GM19023 (cell line): ENCODE data around the gene LRMDA.

Experiments used
- ATAC-seq: cut with Tn5 transposase; IDR thresholded peaks from one replicate; pipeline ENCODE4 v1.9.1; 2021; ENCODE audit warnings: mild to moderate bottlenecking, moderate library complexity; ENCODE audit not compliant: unreplicated experiment

The LRMDA gene

DNA sequence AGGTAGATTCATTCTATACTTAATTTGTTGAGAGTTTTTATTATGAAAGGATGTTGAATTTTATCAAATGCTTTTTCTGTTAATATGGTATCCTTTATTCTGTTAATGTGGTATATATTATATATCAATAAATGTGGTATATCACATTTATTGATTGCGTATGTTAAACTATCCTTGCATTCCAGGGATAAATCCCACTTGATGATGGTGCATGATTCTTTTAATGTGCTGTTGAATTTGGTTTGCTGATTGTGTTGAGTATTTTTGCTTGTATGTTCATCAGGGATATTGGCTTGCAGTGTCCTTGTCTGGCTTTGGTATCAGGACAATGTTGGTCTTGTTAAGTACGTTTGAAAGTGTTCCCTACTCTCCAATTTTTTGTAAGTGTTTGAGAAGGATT lies 11.9 kb downstream of the LRMDA start:
- no peak for ATAC-seq

DNA sequence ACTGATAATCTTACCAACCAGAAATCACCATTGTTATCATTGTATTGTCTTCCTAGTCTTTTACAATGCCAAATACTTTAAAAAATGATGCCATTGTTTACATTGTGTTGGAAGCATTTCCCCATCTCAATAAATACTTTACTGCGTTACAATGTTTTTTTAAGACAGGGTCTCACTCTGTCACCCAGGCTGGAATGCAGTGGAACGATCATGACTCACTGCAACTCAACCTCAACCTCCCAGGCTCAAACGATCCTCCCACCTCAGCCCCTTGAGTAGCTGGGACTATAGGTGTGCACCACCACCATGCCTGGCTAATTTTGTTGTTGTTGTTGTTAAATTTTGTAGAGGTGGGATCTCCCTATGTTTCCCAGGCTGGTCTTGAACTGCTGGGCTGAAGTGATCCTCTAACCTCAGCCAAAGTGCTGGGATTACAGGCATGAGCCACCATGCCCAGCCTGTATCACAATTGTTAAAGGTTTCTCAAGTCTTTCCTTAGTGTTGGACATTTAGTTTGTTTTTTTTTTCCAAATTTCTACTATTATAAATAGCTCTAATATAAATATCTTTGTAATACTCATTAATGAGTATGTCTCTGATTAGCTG lies 13.5 kb downstream of the LRMDA start:
- no peak for ATAC-seq

DNA sequence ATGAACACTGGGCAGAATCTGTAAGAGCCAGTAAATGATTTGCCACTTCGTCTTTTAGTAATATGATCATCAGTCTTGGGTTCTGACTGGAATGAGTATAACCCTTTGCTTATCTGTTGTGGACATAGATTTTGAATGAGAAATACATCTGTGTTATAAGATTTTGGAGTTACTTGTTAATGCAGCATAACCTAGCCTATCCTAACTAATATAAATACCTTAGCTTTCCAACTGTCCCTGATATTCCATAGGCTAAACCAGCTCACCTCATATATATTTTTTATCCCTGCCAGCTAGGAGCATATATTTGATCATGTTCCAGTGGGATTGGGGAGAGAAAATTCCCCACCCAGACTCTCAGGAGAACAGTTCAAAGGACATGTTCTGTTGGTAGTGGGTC lies 15.1 kb downstream of the LRMDA start:
- no peak for ATAC-seq

DNA sequence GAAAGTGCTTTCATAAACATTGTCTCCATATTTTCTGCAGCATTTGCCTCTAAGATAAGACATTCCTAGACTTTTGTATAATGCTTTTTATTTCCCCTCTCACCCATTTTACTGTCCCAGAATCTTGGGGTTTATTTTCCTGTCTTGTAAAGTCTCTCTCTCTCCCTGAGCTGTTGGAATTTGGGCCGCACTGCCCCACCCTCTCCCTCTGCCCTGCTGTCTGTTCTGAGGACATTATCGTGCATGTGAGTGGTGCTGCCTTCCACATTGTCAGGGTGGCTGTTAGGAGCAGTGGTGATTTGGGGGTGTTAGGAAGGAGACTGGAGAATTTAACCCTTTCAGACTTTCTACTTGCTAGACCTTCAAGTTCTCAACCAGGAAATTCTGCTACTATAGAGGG lies 16.7 kb downstream of the LRMDA start:
- ATAC-seq: no peak

DNA sequence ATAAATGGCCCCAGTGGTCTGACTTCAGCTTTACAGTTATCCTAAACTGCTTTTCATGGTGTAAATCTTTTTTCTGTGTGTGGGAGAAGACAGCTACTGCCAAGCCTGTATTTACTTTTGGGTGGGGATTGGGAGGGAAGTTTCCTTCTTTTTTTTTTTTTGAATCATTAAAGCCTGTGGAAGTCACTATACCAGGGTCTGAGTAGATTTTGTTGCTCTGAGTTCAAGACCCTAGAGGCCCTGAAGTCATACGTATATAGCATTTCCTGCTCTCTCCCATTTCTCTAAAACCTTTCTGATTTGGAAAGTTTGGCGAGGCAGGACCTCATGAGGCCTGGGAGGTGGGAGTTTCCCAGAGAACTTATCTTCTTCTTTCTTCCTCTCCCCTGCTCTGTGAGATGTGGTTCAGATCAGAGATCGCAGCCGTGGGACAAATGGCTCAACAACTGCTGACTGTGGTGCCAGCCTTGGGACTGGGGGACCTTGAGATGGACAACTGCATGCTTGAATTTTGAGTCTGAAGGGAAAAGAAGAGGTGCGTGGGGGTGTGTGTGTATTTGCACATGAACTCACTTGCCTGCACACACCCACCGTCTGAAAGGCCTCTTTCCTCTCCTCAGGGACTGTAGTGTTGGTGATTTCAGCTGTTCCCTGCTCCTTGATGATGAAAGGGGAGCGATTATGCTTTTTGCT lies 18.1 kb downstream of the LRMDA start:
- no peak for ATAC-seq

DNA sequence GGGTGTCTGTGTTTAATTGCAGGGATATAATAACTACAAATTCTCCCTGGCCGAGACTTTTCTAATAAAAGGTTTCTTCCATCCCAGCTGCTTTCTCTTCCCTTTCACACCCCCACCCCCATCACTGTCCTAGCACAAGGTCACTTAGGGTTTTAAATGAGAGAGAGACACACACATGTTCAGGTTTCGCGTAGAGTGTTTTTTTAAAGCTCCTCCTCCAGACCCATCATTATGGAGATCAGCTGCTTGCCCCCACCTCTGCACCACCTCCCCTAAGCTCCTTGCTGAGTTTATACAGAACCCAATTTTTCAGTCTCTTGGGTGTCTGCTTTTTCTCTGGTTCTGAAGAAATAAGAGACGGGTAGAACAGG lies 18.6 kb downstream of the LRMDA start:
- no peak for ATAC-seq

DNA sequence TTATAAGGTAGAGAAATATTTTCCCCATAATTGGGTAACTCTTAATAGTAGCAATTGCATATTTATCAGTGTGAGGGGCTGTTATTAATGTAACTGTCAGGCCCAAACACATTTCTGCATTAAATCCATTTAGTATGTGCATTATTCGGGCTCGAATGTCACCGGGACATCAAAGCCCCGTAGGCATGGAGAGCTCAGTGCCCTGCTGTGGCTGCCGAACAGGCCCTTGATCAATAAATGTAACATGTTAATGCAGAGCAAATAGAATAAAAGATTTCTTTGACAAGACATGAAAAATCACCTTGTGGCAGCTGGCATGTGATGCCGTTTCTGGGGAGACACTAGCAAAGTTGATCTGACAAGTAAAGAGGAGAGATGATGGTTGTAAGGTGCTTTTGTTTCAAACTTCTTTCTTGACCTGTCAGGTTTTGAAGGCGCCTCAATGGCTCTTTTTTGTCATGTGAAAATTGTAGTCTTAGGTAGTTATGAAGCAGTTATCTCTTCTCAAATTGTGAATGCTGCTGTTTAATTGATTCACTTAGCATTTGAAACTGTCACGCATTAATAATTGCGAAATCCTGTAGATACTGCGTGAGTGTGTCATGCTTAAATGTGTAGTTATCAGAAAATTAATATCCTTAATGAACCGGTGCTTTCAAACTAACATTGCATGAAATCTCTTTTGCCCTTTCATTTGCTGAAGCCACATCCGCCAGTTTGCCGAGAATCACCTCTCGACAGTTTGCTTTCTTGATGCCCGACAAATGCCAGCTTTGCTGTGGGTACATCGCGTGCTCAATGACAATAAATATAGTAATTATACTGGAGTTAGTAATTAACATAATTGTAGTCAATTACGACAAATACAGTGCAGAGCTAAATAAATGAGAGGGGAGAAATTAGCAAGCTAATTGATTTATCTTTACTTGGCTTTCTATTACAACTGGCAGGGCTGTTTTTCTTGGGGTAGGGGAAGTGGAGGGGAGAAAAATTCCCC lies 19.5 kb downstream of the LRMDA start:
- no peak for ATAC-seq

DNA sequence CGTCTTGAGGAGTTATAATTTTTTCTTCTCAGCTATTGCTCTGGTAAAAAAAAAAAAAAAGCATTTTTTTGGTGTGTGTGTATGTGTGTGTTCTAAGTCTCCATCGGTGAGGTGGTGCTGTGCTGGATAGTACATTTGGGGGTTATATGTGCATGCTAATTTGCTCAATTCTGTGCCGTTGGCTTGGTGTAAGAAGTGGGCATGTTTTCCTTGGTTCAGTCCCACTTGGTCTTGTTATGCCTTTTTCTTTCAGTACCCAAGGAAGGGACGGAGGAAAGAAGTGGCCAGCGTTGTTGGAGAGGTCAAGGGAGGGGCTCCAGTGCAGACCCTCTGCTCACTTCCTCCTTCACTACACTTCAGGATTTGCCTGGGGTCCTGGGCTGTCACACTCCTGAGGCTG lies 20.4 kb downstream of the LRMDA start:
- ATAC-seq: no peak

DNA sequence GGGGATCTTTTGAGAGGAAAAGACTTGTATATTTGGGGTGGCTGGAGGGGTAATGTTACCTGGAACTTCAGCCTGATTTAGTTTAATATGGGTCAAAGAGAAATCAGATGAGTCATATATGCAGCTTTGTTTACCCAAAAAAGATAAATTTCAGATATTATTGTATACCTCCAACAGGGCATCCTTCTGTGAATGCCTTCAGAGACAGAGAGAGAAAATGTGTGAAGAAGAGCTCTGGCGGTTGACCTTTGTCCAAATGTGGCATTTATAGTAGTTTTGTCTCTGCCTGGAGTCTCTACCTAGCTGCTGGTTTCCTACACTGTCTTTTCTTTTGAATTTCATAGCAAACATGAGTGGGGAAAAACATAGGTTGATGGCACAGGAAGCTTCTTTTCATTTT lies 21.6 kb downstream of the LRMDA start:
- no peak for ATAC-seq

DNA sequence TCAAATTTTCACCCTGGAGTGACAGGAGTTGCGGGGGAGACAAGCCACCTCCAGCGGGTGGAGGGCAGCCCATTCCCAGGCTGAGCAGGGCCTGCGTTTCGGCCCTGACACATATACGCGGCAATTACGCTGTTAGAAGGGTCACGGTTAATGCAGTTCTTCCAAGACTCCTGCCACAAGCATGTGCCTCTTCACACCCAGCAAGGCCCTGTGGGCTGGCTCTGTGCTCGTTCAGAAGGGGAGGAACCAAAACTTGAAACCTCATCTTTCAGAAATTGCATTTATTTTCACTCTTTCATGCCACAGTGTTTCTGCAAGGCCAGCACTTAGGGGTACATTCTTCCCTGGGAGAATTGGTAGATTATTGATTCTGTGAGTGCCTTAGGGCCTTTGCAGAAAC lies 24.7 kb downstream of the LRMDA start:
- ATAC-seq: no peak

DNA sequence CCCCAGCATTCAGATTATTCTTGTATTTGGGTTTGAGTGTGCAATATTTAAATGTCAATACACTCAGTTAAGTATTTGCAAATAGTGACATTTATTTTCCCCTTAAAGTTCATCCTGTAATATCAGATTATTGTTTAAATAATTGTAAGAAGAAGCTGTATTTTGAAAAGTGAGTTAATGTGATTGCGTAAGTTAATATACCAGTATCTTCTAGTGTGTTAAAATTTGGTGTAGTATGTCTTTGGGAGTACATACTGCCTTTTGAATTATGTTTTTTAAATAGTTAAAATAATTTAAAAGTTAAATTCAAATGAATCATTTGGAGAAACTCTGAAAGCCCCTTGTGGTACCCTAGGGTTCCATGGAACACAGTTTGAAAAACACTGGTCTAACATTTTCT lies 28.6 kb downstream of the LRMDA start:
- ATAC-seq: no peak

DNA sequence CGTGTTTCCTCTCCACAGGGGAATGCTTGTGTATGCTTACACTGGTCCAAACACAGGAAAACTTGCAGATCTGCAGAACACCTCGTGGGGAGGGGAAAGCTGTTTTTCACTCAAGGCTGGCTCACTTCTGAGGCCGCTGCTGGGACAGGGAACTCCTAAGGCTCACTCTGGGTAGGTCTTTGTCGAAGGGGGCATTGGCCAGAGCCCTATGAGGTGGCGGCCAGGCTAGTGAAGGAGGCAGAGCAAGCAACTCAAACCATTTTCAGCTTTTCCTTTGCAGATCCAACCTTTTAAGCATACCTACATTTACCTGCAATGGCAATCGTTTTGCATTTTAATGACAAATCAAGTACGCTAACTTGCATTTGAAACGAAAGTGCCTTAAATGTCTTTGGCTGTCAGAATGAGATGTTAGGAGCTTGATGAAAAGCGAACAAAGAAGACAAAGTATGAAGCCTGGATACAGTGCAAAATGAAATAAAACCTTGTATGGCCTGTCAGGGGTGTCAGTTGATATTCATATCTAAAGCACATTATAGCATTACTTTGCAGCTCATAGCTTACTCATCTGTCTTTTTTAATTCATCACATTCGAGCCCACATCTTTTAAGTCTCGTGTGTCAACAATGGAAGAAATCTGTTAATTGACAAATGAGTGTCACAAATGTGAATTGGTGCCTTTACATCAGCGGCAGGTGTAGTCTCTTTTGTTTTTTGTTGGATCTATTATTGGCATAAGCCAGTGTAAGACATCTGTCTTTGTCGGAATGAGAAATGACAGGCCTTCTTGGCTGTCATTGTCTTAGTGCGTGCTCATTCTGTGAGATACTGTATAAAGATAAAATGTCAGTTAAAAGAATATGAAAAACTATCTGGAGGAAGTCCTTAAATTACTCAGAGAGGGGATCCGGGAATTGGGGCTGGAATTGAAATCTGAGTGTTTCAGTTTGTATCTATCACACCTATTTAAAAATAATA lies 30.5 kb downstream of the LRMDA start:
- no peak for ATAC-seq

DNA sequence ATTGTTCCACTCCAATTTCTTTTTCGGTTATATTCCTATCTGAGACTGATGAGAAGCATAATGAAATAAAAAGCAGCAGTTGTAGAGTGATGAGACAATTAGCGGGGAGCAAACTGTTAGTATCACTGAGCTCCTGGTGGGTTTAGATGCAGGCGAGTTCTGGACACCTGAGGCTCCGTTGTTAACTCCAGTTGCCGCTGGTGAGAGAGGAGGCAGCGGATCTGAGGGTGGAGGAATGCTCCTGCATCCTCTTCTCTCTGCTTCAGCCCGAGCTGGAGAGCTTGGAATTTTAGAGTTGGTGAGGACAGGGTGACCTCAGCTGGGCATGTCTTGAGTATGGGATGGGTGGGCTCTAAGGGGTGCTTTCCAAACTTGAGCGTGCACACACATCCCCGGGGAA lies 31.4 kb downstream of the LRMDA start:
- ATAC-seq: no peak

DNA sequence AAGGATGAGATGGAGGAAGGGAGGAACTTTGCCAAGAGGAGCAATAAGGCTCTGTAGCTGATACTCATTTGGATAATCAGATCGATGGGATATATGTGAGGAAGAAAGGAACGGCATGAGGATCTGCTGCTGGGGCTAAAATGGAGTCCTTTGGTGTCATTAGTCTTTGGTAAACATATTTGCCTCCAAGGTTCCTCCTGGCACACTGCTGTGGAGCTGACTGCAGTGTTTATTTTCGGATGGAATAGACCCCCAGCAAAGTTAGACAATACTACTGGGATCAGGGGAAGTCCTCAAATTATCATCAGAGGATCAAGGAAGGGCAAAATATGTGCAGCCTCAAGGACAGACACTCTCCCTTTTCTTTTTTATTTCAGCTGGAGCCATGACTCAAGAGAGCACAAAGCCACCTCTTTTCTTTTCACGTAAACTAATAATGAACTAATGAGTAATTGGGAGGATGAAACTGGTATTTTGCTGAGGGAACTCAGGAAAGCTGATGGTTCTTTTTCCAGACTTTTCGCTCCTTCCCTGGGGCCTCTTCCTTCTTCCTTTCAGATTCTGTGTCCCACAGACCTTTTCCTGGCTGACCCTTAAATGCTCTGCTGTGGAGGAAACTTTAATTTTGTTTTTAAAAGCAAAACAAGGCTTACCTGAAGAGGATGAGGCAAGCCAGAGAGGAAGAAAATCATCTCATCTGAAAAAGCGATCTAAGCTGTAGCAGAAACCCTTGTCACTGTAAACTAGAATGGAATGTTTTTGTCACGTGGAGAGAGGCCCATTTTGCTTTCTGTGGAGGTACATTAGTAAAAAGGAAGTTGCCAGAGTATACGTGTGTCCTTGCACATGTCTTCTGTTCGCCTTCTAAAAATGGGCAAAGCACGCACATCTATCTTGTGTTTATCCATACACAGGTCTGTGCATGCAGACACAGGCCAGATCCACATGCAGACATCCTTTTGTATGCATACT lies 33.3 kb downstream of the LRMDA start:
- ATAC-seq: no peak

DNA sequence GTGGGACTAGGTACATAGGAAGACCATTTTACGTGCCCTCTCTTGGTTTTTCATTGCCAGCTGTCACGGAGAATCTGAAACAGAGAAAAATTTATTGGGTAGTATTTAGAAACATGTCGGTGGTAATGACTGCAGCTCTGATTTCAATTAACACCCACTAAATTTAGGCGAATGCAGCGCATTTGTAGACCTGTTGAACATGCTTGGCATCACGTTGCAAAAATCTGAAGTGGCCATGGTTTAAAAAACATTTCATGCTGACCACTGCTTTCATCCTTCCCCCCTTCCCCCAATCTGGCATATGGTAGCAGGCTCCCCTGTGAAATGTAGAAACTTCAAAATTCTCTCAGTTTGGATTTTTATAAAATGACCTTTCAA lies 34.0 kb downstream of the LRMDA start:
- ATAC-seq: no peak

DNA sequence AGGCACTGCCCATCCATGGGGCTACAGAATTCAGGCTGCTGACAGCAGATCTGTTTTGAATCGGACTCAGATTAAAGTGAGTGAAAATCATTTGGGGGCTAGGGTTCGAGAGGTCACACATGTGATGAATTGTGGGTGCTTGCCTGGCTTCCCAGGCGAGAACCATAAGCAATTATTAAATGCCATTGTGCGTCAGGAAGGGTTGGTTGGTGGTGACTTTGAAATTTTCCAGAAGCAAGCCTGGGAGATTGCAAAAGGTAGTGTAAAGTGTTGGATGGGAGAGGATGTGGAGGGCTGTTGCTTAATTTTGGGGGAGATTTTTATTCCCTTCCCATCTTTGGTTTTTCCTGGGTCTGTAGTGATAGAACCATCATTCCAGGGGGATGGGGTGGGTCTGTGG lies 34.6 kb downstream of the LRMDA start:
- no peak for ATAC-seq

DNA sequence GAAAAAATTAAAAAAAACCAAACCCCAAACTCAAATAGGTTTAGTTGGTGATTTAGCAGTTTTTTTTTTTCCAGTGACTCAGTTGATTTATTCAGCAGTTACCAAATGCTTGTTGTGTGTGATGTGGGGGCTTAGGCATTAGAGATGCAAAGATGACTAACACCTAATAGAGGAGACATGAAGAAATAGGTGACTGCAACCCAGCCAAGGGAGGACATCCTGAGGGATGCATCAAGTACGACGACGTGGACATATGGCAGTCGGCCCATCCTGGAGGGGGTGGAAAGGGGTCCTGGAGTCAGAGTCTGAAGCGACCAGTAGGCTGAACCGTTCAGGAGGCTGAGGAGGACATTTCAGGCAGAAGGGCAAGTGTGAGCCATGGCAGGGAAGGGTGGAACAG lies 35.5 kb downstream of the LRMDA start:
- ATAC-seq: no peak

DNA sequence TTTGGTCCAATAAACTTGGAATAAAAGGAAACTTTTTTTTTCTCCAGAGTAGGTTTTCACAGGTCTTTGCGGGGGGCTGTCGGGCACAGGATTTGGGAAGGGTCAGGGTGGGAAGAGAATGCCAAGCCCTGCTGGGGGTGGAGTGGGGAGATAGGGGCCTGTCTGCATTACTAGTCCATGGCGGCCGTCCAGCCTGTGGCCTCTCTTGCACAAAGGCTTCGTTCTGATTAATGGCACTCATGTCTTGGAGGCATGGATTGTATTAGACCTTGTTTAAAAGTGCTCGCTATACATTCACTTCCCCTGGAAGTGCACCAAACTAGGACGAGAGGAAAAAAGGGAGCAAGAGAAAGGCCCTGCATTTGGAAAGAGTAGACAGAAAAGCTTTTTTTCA lies 37.2 kb downstream of the LRMDA start:
- no peak for ATAC-seq

DNA sequence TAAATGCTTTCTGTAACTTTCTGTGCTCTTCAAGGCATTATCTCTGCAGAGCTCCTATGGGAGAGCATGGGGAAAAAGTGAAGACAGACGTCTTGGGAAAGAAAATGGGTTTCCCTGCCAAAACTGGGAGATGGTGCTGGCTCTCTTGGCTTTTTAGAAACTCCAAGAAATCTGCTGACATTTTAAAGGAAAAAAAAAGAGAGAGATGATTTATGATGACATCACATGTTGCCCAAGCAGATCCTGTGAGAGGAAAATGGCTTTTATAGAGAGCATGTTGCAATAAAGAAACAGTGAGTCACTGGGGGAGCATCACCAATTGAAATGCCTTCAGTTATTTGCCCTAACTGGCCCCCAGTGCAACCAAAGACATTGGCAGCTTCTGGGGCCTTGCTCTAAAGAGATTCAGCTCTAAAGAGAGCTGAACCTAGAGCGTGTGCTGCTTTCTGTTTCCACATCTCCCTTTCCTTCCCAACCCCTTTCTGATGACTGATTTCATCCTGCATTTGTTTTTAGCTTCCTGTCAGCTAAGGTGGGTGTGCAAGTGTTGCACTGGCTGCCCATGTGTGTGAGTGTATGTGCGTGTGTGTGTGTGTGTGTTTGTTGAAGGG lies 37.7 kb downstream of the LRMDA start:
- ATAC-seq: no peak
